Spinal cord (tissue), 10 donors: ENCODE measurements around the gene OBP2B. TPM values are rescaled to one million over a fixed set of nuclear protein-coding genes. Genes with fewer than 3 reads are reported as not detected.
"Not testable (repeated sequence)": the region's sequence is repeated elsewhere in the genome, so short reads cannot be mapped to it uniquely, and the experiment has no call there.

Experiments used
- DNase-seq, 6 donors: peaks; one replicate each; pipeline versions ENCODE4 v3.0.0 to v3.0.0-alpha.2; 2013 to 2015; ENCODE audit warnings: low spot score in 6 of 6, low read depth in 4 of 6
- H3K27ac ChIP-seq: one replicate; pipeline ENCODE4 v1.5.1; 2013; ENCODE audit warnings: low read depth, low read length, control low read depth
- H3K27me3 ChIP-seq: one replicate; pipeline ENCODE4 v1.6.1; 2013; ENCODE audit warnings: low read length; ENCODE audit not compliant: control insufficient read depth, insufficient read depth
- H3K36me3 ChIP-seq: one replicate; pipeline ENCODE4 v1.6.1; 2013; ENCODE audit warnings: low read length; ENCODE audit not compliant: control insufficient read depth, insufficient read depth
- H3K4me1 ChIP-seq: one replicate; pipeline ENCODE4 v1.6.1; 2013; ENCODE audit warnings: low read length; ENCODE audit not compliant: control insufficient read depth, insufficient read depth
- H3K4me3 ChIP-seq: one replicate; pipeline ENCODE4 v1.5.1; 2013; ENCODE audit warnings: low read depth, low read length, control low read depth
- H3K9me3 ChIP-seq: one replicate; pipeline ENCODE4 v1.6.1; 2013; ENCODE audit warnings: low read length; ENCODE audit not compliant: control insufficient read depth, insufficient read depth
- WGBS: methylation state at CpG from one replicate; pipeline ENCODE4 v1.1.5; 2013; ENCODE audit warnings: missing lambda C conversion rate; ENCODE audit not compliant: insufficient coverage; 5-methylcytosine and 5-hydroxymethylcytosine counted together
- polyA plus RNA-seq, 2 donors: library from polyadenylated mRNA; unstranded; fragments of 120-200 nt; gene quantifications; one replicate each; pipeline ENCODE4 v1.2.1, GENCODE V29; 2013; ENCODE audit not compliant: insufficient read length in 2 of 2
- total RNA-seq, 2 donors: library from RNA; depleted of rRNA in 1 of 2; stranded (reverse); fragments of 120-200 nt in 1 of 2; fragments of >200 nt in 1 of 2; gene quantifications; one replicate each; pipeline versions ENCODE4 v1.2.3 to v1.2.4, GENCODE V29; 2013 to 2014
- donor health status: healthy.

OBP2B gene
- total and polyA plus RNA-seq, 4 donors = not detected

DNA sequence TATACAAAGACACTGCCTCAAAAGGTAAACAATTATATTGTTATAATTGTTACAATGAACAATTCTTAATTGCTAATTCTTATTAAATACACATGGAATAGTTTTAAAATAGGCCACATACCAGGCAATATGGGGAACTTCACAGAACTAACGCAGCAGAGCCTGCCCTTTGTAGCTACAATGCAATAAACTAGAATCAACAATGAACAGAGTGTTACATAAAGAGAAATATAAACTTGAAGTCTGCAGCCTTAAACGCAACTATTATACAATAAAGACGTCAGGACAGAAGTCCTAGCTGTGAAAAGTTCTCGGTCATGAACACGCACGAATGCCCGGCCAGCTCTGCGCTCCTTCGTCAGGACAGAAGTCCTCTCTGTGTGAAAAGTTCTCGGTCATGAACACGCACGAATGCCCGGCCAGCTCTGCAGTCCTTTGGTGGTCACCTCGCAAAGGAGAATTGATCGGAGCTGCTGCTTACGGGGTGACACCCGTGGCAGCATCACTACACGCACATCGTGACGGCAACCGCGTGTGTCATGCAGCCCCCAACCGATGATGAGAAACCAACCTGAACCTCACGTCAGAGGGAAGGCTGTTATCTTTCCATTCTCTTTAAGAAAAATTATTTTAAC lies 23.0 kb upstream of the OBP2B start:
- DNase-seq, H3K4me1 ChIP-seq, H3K36me3 ChIP-seq, H3K9me3 ChIP-seq, H3K27ac ChIP-seq, H3K4me3 ChIP-seq, H3K27me3 ChIP-seq: not testable (repeated sequence)
- 75% methylated on average over 20 of the region's 24 CpGs for WGBS

DNA sequence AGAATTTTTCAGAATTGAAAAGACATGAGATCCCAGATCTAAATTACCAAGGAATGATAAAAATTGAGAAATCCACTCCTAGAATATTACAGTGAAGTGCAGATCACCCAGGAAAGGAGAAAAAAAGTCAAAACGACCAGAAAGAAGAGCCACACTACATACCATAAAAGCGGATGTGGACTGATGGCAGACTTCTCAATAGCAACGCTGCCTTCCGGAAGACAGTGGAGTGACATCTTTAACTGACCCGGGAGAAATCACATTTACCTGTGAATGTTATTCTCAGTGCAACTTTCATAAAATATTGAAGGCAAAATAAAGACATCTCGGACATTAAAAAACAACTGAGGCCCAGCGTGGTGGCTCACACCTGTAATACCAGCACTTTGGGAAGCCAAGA lies 21.5 kb upstream of the OBP2B start:
- WGBS = 94% methylated on average over 2 of the region's 7 CpGs
- H3K4me3 ChIP-seq = not testable (repeated sequence)

DNA sequence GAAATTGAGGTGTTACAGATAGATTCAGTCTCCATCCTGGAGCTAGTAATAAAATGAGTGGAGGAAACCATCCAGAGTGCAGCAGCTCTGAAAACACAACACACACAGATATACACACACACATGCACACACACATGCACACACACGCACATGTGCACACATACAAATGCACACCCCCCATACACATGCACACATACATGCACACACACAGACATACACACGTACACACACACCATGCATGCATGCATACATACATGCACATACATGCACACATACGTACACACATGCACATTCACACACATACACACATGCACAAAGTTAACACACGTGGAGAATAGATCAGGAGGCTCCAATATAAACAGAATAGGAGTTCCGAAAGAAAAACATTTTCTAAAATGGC lies 21.0 kb upstream of the OBP2B start:
- DNase-seq = no peak
- Histone ChIP-seq H3K4me3 (no peak overlapping the region), H3K27me3 (no peaks in the 10 kb centered on the region), H3K4me1 (no peaks in the 10 kb centered on the region), H3K27ac (no peak overlapping the region), H3K36me3 (peaks cover 3% of the 10 kb centered on the region), H3K9me3 (no peaks in the 10 kb centered on the region)
- 83% methylated on average over 3 of the region's 5 CpGs for WGBS

More for the DNA sequence above, 21.5 kb upstream of the OBP2B start:
- H3K4me1 ChIP-seq, H3K27ac ChIP-seq, DNase-seq, H3K27me3 ChIP-seq, H3K36me3 ChIP-seq, H3K9me3 ChIP-seq: not testable (repeated sequence)

GRCh38 chr9:133228474-133229193 lies 19.6 kb upstream of the OBP2B start:
- H3K27me3 ChIP-seq, H3K27ac ChIP-seq, H3K4me3 ChIP-seq, DNase-seq, H3K9me3 ChIP-seq, H3K4me1 ChIP-seq, H3K36me3 ChIP-seq: not testable (repeated sequence)
- 65% methylated on average over 9 of the region's 22 CpGs for WGBS

GRCh38 chr9:133227996-133228395 lies 18.9 kb upstream of the OBP2B start:
- not testable (repeated sequence) for H3K27ac ChIP-seq, H3K36me3 ChIP-seq, DNase-seq, H3K9me3 ChIP-seq, H3K4me3 ChIP-seq, H3K4me1 ChIP-seq, H3K27me3 ChIP-seq
- WGBS = 80% methylated on average over 6 of the region's 8 CpGs

DNA sequence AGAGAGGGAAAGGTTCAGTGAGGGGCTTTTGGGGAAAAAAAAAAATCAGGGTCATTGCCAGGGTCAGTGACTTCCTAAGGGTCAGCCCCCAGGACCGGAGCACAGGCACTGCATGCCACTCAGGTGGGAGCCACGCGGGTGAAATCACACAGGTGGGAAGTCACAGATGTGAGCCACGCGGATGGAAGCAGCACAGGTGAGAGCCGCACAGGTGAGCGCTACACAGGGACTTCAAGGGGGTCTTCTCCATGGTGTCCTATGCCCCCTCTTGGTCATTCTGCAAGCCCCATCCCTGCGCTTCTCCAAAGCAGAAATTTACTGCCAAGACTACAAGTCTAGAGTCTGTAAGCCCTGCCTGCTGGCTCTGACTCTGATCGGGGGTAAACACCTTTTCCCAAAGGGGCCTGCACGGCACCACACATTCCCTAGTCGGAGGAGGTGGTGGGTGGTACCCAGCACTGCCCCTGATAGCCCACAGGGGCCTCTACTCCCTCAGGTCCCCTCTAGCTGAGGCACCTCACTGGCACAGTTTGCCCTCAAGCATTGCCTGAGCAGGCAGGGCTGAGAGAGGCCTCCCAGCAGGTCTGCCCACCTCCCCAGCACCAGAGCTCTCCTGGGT lies 18.3 kb upstream of the OBP2B start:
- Histone ChIP-seq H3K4me1 (no peaks in the 10 kb centered on the region), H3K27me3 (no peaks in the 10 kb centered on the region), H3K9me3 (no peaks in the 10 kb centered on the region), H3K27ac (no peak overlapping the region), H3K4me3 (no peak overlapping the region), H3K36me3 (peaks cover 3% of the 10 kb centered on the region)
- DNase-seq = no peak
- WGBS = 84% methylated on average over 10 of the region's 11 CpGs

DNA sequence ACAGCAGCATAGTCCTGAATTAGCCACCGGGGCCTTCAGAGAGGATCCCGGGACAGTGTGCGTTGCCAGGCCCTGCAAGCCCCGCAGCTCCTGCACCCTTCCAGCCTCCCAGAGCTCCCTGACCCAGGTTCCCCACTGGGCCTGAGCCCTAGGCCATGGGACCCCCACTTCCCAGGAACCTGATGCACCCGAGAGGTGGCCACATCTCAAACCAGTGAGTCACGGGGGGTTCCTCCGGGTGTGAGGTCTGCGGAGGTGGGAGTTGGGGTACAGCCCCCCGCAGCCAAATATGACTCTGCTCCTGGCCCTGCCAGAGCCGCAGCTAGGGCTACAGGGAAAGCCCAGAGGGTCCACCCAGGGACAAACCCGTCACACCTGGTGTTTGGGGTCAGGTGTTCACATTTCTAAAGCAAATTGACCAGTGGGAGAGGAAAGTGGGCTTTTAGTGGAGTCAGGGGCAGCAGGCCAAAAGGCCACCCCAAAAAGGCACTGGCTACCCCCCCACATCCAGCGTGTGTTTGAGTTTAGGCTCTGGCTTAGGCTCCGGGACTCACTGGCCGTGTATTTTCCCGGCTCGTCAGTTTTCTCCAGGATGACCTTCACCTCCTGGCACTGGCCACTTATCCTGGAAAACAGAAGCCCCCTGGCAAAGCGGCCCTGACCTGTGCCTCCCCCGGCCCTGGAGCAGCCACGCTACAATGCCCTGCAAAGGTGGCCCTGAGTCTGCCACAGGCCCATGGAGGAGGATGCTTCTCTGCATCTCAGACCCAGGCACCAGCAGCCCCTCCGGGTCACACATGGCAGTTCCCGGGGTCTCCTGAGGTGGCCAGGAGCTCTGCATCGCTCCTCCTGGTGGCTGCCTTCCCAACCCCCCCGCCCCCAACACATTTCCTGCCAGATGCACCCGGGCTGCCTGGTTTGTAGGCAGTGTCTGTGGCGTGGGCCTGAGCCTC lies 17.4 kb upstream of the OBP2B start:
- Histone ChIP-seq H3K27ac (no peak overlapping the region), H3K9me3 (no peaks in the 10 kb centered on the region), H3K27me3 (no peaks in the 10 kb centered on the region), H3K36me3 (peaks cover 3% of the 10 kb centered on the region), H3K4me3 (no peak overlapping the region), H3K4me1 (no peaks in the 10 kb centered on the region)
- WGBS = 85% methylated on average over 22 of the region's 25 CpGs
- no peak for DNase-seq

DNA sequence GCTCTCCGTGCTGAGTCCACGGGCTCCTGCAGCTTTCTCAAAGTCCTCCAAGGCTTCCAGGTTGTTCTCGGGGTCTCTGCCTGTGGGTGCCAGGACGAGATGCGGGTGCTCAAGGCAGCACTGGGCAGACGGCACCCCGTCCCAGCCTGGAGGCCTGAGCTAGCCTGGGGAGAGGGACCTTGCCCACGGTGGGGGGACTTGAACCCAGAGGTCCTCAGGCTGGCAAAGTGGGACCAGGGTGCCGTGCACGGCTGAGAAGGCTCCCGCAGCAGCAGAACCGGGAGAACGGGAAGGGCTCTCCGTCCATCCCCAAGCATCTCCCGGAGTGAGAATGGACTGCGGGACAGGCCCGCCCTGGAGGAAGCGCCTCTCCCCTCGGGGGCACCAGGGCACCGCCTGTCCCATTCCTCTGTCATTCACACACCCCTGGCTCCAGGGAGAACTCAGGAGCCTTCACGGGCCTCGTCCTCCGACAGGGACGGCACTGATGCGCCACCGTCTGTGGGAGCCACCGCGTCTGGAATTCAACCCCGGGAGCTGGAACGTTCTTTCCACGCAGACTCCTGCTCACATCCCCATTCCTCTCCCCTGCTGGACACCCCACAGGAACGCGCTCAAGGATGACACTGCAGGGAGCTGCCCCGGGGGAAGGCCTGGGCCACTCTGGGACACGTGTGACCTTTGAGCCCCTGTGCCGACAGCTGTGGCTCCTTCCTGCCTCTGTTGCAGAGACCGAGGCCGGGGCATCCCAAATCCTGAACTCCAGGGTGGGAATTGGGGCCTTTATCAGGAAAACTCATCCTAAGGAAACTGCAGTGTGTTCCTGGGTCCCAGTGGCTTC lies 16.3 kb upstream of the OBP2B start:
- 78% methylated on average over 35 of the region's 38 CpGs for WGBS
- no peaks in the 10 kb centered on the region for H3K27me3 ChIP-seq
- no peak overlapping the region for H3K4me3 ChIP-seq
- H3K27ac ChIP-seq = no peak overlapping the region
- H3K36me3 ChIP-seq = peaks cover 3% of the 10 kb centered on the region
- no peaks in the 10 kb centered on the region for H3K4me1 ChIP-seq
- no peaks in the 10 kb centered on the region for H3K9me3 ChIP-seq
- DNase-seq = no peak

GRCh38 chr9:133224762-133225161 lies 15.7 kb upstream of the OBP2B start:
- WGBS = 70% methylated on average over 11 of the region's 12 CpGs
- H3K4me1 ChIP-seq = no peaks in the 10 kb centered on the region
- H3K27me3 ChIP-seq = no peaks in the 10 kb centered on the region
- no peaks in the 10 kb centered on the region for H3K9me3 ChIP-seq
- no peak overlapping the region for H3K27ac ChIP-seq
- no peak overlapping the region for H3K4me3 ChIP-seq
- peaks cover 3% of the 10 kb centered on the region for H3K36me3 ChIP-seq
- DNase-seq = no peak
